HK-2 (cell line): ENCODE data around the gene CREBBP.

ENCODE experiments used
- DNase-seq: peaks from one replicate; pipeline ENCODE4 v3.0.0-alpha.2; 2018; ENCODE audit not compliant: unreplicated experiment

The CREBBP gene

GRCh38 chr16:3736116-3736515 is 144.4 kb downstream of the CREBBP start:
- DNase-seq, result no peak

GRCh38 chr16:3735541-3735940 is 145.0 kb downstream of the CREBBP start:
- DNase-seq, result no peak

- DNase-seq, result no peak
Observed at GRCh38 chr16:3734758-3735221, 145.7 kb downstream of the CREBBP start.

GRCh38 chr16:3734084-3734757 is 146.3 kb downstream of the CREBBP start:
- DNase-seq, result no peak

- no peak for DNase-seq
Observed at GRCh38 chr16:3732171-3732570, 148.3 kb downstream of the CREBBP start.

GRCh38 chr16:3731126-3731935 is 149.2 kb downstream of the CREBBP start:
- DNase-seq, result no peak

- no peak for DNase-seq
Observed at GRCh38 chr16:3730161-3731125, 150.1 kb downstream of the CREBBP start.

- DNase-seq, result no peak
Observed at GRCh38 chr16:3729161-3730112, 151.1 kb downstream of the CREBBP start.

GRCh38 chr16:3728424-3729160 is 151.9 kb downstream of the CREBBP start:
- DNase-seq, result no peak

- DNase-seq, result no peak
Observed at GRCh38 chr16:3727806-3728381, 152.6 kb downstream of the CREBBP start.

- no peak for DNase-seq
Observed at GRCh38 chr16:3726021-3726687, 154.4 kb downstream of the CREBBP start.

GRCh38 chr16:3725276-3725675 is 155.2 kb downstream of the CREBBP start:
- DNase-seq, result no peak

GRCh38 chr16:3722508-3722907 is 158.0 kb downstream of the CREBBP start:
- DNase-seq, result no peak

GRCh38 chr16:3720418-3720817 is 160.1 kb downstream of the CREBBP start:
- no peak for DNase-seq

- no peak for DNase-seq
Observed at GRCh38 chr16:3718628-3719027, 161.9 kb downstream of the CREBBP start.

- no peak for DNase-seq
Observed at GRCh38 chr16:3718019-3718391, 162.5 kb downstream of the CREBBP start.

- peak; percentile 83 for DNase-seq
Observed at GRCh38 chr16:3717235-3718018, 163.1 kb downstream of the CREBBP start, which contains the start of gene TRAP1. Gene TRAP1 (minus strand): TSS chr16:3717524. CDS start chr16:3717508, 16 bp downstream.

GRCh38 chr16:3716831-3717234 is 163.7 kb downstream of the CREBBP start:
- peak; percentile 23 for DNase-seq
